SIG-M5 (cell line): ENCODE results near the gene PET100.

ENCODE experiments used
- DNase-seq: peaks from one replicate; lab custom pipeline; 2025; lab: John Stamatoyannopoulos, UW

Gene PET100, protein sequence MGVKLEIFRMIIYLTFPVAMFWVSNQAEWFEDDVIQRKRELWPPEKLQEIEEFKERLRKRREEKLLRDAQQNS

DNA sequence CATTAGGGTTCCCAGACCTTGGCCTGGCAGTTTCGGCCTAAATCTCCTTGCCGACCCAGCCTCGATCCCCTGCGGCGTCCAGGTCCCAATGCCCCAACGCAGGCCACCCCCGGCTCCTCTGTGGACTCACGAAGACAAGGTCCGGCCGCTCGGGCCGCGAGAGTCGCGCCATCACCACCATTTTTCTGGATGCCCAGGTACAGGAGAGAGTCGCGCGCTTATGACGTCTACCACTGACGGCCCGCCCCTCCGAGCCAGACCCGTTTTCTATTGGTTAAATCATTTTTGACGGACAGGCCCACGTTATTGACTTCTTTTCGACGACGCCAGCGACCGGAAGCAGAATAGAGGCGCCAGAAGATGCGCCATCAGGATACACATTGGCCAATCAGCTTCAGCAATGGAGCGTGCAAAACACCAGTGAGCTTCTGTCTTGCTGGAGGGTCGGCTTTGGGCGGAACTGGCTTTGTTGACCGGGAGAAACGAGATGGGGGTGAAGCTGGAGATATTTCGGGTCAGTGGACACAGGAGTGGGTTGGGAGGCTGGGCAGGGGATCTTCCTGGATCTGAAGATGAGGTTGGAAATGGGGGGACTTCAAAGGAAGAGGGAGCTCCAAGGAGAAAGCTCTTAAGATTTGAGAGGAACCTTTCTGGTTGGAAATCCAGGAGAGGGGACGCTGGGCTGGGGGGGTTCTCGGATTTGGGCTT, at the start of gene PET100, which contains the start of gene XAB2:
TSS of gene PET100 (plus strand) at position 447 of the 708 bp plus-strand sequence. CDS start at position 488, 41 bp downstream.
TSS of gene XAB2 (minus strand) at position 199 of the 708 bp plus-strand sequence. CDS start at position 181, 18 bp downstream.
- DNase-seq = peak; percentile 93

DNA sequence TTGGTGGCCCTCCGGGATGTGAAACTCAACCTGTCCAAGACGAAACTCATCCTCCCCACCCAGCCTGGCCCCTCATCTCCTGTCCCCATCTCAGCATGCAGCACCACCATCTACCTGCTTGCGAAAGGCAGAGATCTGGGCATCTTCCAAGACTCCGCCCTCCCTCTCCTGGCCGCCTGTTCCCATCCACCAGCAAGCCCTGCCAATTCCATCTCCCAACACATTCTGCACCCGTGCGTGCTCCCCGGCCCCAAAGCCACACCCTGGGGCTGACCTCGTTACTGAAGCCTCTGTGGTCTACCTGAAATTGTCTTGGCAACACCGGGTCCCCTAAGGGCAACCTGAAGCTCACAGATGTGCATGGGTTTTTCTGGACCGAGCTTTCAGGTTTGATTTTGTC, 47.1 kb upstream of the PET100 start:
- DNase-seq = no peak

DNA sequence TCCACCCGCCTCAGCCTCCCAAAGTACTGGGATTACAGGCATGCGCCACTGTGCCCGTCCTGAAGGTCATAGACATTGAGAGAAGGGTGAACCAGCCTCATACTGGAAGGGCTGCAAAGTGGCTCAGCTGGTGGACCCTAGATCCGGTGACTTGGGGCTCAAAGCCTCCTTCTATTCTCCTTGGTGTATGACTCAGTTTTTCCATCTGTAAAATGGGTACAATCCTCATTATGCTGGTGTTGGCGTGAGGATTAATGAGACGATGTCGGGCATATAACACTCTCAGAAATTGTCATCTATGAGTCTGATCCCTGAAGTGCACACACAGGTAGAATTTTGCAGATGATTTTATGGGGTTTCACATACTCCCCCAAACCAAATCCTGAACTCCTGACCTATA, 39.8 kb upstream of the PET100 start:
- no peak for DNase-seq

DNA sequence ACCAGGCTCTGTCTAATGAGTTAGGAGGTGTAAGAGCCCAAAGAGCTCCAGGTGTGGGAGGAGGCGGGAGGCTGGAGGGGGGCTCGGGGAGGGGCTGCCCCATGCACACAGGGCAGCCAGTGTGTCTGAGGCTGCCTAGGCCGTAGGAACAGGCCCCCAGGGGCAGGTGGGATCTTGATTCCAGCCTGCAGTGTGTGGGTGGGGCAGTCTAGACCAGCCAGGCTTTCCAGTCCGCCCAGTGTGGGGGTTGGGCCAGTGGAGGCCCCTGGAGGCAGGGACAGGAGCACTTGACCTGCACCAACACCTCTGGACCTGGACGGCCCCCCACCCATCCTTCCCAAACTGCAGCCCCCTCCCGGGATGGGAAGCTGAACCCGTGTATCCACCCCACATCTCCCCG, 39.3 kb upstream of the PET100 start:
- no peak for DNase-seq

DNA sequence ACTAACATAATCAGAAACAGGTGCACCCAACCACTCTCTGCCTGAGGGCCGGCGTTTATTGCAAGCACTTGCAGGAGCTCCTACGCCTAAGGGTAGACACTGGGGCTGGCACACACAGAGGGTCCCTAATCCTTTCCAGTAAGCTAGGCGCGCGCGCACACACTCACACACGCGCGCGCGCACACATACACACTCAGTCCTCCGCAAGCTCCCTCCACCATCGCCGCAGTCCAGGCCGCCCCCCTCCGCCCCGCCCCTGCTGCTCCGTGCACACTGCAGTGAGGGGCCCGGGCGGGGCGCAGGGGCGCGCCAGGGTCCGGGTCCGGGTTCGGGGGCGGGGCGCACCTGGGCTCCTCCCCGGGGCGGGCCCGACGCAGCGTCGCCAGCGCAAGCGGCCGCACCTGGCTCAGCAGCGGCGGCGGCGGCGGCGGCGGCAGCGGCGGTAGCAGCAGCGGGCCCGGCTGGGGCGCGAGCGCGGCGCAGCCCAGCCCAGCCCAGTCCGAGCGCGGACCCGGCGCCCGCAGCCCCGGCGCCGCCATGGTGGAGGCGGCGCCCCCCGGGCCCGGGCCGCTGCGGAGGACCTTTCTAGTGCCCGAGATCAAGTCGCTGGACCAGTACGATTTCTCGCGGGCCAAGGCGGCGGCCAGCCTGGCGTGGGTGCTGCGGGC, 34.0 kb upstream of the PET100 start, which contains the start of gene CAMSAP3:
TSS of gene CAMSAP3 (plus strand) at position 398 of the 668 bp plus-strand sequence. CDS start at position 538, 140 bp downstream.
- no peak for DNase-seq

DNA sequence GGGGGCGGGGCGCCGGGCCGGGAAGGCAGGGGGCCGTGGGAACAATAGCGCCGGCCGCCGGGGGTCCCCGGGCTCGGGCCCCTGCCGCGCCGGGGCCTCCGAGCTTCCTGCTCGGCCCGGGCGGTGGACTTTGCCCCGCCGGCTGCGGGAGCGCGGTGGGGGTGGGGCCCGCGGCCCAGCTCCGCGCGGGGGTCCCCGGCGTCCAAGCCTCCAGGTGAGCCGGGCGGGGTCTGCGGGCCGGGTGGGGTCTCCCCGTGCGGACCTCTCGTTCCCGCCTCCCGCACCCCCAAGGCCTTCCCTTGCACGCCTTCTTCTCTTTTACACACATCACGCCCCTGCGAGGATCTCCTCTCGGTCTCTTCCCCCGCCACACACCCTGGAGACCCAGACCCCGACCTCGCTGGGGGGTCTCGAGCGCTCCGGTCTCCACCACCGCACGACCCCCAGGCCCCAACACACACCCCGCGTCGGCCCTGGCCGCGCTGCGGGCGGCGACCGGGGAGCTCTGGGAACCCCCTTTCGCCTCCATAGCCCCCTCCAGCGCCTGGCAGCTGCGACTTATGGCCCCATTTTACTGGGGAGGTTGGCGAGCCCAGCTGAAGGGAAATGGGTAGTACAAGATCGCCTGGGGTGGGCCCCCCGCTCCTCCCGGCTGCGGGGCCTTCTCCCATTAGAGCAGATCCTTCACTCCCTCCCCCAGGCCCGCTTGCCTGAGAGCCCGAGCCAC, 33.2 kb upstream of the PET100 start:
- DNase-seq = no peak

DNA sequence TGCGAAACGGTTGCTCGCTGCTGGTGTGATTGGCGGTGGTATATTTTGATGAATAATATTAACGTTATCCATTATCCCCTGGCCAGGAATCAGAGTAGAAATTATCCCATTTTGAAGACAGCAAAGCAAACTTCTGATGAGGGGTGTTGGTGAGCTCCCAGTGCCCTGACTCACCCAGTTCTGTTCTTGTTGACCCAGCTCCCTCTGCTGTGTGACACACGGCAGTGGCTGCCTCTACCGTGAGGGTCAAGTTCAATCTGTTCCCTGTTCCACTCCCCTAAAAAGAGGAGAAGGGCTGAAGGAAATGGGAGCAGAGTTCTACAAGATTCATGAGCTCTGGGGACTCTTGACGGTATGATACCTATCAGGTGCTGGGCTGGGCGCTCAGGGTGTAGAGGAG, 31.9 kb upstream of the PET100 start:
- no peak for DNase-seq

DNA sequence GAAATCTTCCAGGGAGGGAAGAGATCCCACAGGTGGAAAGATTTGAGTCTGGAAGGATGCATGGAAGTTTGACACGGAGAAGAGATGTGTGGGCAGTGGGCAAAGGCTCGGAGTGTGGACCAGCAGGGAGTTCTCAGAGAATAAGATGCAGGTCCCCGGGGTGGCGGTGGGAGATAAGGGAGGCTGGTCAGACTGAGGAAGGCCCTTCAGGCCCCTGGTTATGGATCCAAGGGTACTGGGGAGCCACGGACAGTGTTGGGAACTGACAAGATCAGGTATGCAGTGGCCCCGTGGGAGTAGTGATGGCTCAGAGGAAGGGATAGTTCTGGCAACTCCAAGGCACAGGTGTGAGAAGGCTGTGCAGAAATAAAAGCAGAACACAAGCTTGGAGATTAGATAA, 31.4 kb upstream of the PET100 start:
- no peak for DNase-seq

DNA sequence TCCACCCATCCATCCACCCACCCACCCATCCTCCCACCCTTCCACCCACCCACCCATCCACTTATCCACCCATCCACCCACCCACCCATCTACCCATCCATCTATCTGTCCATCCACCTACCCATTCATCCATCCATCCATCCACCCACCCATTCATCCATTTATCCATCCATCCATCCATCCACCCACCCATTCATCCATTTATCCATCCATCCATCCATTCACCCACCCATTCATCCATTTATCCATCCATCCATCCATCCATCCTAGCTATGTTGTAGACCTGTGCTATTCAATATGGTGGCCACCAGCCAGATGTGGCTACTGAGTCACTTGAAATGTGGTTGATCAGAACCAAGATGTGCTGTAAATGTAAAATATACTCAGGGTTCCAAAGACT, 28.9 kb upstream of the PET100 start:
- no peak for DNase-seq

DNA sequence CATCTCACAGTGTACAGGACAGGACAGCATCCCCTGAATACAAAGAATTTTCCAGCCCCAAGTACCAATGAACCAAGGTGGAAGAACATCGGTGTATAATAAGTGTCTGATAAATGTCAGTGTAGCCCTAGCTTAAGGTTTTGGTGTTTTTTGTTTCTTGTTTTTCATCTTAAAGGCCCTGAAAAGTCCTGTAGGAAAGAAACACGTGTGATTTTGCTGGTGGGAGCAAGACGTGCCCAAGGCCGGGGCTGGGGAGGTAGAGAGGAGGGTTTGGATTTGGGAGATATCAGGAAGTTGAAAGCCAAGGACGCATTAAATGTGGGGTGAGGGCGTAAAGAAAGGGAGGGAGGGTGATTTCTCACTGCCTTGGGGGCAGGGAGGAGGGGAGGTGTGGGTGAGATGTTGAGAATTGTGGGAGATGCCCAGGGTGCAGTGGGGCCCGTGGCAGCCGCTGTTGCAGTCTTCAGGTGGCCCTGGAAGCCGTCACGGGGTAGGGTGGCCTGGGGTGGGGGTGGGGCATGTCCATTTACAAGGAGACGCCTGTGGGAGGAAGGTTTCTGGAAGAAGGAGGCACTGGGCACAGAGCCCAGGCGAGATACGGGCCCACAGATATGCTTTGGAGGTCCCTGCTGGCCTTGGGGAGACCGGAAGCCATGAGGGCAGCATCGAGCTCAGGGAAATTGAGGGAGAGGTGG, 27.2 kb upstream of the PET100 start:
- DNase-seq = no peak

DNA sequence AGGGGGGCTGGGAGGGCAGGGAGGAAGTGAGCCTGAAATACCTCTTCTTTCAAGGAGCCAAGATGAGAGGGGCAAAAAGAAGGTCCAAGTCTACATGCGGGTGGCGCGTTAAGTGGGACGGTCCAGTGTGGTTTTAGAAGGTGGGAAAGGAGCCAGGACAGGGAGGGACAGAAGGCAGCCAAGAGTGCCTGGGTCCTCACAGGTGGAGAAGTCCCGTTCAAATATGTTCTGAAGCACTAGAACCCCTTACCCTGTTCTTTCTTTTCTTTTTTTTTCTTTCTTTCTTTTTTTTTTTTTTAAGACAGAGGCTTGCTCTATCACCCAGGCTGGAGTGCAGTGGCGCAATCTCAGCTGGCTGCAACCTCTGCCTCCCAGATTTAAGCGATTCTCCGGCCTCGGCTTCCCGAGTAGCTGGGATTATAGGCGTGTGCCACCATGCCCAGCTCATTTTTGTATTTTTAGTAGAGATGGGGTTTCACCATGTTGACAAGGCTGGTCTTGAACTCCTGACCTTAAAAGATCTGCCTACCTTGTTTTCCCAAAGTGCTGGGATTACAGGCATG, 26.6 kb upstream of the PET100 start:
- DNase-seq = no peak

DNA sequence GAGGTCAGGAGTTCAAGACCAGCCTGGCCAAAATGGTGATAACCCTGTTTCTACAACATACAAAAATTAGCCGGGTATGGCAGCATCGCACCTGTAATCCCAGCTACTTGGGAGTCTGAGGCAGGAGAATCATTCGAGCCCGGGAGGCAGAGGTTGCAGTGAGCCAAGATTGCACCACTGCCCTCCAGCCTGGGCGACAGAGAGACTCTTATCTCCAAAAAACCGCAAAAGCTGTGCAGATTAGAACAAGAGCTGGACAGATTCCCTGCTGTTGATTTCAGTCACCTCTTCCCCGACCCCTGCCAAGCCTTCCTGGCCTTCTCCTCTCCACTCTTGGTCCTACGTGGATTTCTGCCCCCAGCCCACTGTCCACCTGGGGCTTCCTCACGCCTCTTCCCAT, 25.7 kb upstream of the PET100 start:
- no peak for DNase-seq

DNA sequence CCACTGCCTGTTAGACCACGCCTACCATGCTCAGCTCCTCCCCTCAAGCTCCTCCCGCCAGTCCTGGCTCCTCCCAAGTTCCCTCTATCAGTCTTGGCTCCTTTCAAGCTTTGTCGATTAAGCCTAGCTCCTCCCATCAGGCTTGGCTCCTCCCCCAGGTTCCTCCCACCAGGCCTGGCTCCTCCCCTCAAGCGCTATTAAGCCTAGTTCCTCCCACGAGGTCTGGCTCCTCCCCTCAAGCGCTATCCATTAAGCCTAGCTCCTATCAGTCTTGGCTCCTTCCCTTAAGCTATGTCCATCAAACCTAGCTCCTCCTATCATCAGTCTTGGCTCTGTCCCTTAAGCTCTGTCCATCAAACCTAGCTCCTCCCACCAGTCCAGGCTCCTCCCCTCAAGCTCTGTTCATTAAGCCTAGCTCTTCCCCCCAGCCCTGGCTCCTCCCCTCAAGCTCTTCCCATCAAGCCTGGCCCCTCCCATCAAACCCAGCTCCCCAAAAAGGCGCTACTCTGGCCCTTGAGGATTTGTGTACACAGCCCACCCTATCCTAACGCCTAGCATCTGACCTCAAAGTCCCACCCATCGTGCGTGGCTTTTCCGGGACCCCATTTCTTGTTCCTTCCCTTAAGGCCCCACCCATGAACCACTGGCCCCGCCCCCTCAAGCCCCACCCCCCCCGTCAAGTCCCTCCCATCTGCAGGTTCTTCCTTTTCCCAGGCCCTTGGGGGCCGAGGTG, 23.9 kb upstream of the PET100 start:
- DNase-seq = no peak

DNA sequence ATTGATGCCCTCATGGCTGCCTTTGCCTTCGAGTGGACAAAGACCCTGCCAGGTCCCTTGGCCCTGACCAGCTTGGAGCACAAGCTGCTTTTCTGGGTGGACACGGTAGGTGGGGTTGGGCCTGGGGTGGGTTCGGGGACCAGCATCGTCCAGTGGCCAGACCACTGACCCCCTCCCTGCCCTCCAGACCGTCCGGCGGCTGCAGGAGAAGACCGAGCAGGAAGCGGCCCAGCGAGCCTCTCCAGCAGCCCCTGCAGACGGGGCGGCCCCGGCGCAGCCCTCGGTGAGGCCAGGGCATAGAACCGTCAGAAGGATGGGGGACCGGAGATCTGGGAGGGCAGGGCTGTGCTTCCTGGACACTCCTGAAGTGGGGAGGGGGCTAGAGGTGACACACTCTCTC, 23.3 kb upstream of the PET100 start:
- no peak for DNase-seq

DNA sequence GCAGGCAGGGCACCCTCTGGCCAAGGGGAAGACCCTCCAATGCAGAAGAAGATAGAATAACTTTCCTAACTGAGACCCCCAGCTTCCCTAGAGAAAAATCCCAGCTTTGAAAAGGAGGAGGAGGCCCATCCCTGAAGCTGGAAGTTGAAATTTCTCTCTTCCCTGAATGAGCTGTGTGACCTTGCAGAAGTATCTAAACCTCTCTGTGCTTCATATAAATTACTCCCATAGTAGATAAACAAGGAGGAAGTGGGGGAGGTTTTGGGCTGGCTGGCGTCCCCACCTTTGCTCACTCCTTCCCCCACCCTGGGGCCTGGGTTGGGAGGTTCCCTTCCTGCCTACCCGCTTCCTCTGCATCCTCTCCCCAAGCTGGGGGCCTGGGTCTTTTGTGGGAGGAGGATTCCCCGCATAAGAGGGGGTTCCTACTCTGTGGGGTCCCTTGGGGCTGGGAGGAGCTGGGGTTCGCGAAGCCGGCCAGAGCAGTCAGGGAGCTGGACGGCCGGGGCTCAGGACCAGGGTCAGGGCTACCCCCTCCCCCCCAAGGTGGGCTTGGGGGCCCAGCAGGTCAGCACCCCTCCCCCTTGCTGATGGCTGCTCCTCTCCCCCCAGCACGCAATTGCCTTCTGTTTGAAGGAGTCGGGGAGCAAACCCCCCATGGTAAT, 22.2 kb upstream of the PET100 start:
- no peak for DNase-seq

DNA sequence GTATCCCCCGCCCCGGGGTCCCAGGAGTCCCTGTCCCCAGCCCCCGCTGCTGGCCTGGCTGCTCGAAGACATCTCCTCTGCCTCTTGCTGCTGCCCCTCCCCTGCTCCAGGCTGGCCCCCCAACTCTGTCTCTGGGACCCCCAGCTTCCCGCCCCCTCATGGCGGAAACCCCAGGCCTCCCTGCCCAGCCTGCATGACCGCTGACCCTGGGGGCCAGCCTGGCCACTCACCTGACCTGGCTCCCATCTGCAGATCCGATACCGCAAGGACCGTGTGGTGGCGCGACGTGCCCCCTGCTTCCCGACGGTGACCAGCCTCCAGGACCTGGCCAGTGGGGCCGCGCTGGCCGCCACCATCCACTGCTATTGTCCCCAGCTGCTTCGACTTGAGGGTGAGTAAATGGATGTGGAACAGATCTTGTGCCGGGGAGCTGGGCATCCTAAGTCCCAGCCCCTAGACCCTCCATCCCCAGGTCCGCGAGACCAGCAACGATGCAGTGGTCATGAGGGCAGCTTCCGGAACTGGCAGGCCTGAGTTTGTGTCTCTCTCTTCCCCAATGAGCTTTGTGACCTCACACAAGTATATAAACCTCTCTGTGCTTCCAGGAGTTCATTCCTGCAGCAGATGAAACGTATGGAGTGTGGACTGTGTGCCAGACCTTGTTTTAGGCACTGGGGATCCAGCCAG, 21.6 kb upstream of the PET100 start:
- no peak for DNase-seq

DNA sequence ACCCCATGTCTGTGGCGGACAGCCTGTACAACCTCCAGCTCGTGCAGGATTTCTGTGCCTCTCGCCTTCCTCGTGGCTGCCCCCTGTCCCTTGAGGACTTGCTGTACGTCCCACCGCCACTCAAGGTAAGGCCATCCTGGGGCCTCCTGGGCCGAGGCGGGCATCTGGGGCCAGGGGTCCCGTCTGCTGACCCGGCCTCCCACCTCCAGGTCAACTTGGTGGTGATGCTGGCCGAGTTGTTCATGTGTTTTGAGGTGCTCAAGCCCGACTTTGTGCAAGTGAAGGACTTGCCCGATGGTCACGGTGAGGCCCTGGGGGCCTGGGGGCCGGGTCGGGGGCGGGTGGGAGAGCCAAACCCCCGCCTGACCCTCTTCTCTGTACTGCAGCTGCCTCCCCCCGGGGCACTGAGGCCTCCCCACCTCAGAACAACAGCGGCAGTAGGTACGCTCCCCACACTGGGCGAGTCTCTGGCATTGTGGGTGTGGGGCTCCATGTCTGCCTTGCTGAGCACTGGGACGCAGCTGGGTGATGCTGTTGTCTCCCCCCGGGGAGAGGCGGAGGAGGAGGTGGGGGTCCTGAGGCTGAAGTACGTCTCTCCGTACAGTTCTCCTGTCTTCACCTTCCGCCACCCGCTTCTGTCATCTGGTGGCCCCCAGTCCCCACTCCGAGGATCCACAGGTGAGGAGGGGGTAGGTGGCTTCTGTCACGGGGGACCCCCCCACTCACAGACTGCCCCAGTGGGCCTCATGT, 18.9 kb upstream of the PET100 start:
- DNase-seq = no peak

DNA sequence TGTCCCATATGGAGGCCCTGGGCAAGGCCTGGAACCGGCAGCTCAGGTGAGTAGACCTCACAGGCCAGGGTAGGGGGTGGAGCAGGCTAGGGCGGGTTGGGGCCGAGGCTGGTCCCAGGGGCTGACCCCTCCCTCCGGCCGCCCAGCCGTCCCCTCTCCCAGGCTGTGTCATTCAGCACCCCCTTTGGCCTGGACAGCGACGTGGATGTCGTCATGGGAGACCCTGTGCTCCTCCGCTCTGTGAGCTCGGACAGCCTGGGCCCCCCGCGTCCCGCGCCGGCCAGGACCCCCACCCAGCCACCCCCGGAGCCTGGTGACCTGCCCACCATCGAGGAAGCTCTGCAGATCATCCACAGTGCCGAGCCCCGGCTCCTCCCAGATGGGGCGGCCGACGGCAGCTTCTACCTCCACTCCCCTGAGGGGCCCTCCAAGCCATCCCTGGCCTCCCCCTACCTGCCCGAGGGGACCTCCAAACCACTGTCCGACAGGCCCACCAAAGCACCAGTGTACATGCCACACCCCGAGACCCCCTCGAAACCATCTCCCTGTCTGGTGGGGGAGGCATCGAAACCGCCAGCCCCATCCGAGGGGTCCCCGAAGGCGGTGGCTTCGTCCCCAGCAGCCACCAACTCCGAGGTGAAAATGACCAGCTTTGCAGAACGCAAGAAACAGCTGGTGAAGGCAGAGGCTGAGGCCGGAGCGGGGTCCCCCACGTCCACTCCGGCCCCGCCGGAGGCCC, 17.9 kb upstream of the PET100 start:
- no peak for DNase-seq
